D721Med (cell line): ENCODE results near the gene LRP3.

Experiments
- DNase-seq: peaks from one replicate; pipeline ENCODE4 v3.0.0; 2011; ENCODE audit warnings: low spot score; ENCODE audit not compliant: insufficient read length
- FAIRE-seq: peaks from 2 replicates; lab custom pipeline; 2011; peaks lifted over from hg19 to GRCh38; lab: Jason Lieb, UNC
- CTCF ChIP-seq: IDR thresholded peaks from 2 replicates; pipeline ENCODE4 v1.5.1; 2012; ENCODE audit warnings: mild to moderate bottlenecking, control low read depth; ENCODE audit not compliant: insufficient read depth; ENCODE audit errors: missing control alignments

LRP3 gene

GRCh38 chr19:33192010-33192409 is 2.1 kb upstream of the LRP3 start:
- FAIRE-seq (no peak), DNase-seq (no peak)
- TF ChIP-seq CTCF, result no peak

DNA sequence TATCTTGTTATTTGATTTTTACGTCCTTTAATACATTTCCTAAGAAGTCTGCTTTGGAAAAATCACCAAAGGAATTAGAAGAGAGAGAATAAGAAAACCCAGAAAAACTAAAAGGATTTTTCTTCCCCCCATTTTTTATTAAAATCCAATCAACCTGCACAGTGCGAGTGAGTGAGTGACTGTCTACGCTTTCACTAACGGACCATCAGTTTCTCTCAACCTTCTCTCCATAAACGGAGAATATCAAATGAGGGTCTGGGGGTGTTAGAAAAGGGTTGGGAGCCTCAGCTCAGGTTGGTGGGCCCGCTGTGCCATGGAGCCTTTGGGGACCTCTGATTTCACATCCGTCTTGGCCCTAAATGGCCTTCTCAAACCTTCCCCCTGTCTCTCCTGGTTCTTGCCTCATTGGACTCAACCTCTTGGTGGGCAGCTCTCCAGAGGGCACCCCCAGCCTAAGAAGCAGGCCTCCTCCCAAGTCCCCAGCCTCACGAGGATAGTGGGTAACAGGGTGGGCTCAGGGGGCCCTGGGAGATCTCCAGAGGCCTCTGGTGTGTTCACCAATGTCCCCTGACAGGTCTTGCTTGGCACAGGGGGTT is 763 bp upstream of the LRP3 start:
- FAIRE-seq (no peak), DNase-seq (no peak)
- TF ChIP-seq CTCF, result no peak

- TF ChIP-seq CTCF, result no peak
- no peak for FAIRE-seq
- no peak for DNase-seq
These were observed 379 bp downstream of the LRP3 start for GRCh38 chr19:33194532-33194885.

DNA sequence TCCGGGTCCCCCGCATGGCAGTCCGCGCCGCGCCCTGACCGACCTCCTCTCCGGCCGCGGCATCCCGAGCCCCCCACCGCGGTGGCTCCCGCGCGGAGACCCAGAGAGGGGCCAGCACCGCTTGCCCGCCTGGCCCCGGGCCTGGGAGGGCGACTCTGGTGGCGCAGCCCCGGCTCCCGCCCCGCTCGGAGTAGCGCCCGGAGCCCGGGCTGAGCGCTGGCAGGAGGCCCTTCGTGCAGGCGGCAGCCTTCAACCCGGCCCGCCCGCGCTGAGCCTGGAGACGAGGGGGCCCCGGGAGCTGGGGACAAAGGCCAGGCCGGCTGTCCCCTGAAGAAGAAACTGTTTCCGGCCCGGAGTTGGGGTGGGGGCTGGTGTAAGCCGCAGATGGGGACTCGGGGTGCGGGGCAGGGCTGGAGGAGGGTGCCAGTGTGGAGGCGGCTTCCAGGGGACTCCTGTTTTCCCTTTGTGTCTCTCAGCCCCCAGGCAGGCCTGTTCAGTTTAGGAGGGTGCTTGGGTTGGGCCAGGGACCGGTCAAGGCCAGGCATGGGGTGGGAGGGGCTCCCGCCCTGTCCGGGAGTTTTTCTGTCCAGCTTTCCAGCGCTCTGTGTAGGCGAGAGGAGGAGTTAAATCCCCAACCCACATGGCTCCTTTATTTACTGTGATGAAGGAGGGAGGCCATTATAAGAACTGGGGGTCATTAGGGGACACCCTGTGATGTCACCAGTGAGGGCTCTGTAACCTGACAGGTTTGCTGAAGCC is 935 bp downstream of the LRP3 start:
- DNase-seq (no peak), FAIRE-seq (no peak)
- no peak for TF ChIP-seq CTCF

- FAIRE-seq (no peak), DNase-seq (no peak)
- TF ChIP-seq CTCF, result no peak
These were observed 1.7 kb downstream of the LRP3 start for GRCh38 chr19:33195645-33196347.

GRCh38 chr19:33196446-33197193 is 2.5 kb downstream of the LRP3 start:
- FAIRE-seq (no peak), DNase-seq (no peak)
- TF ChIP-seq CTCF, result no peak
